Measurements from ENCODE around the gene PRDM5.

DNA sequence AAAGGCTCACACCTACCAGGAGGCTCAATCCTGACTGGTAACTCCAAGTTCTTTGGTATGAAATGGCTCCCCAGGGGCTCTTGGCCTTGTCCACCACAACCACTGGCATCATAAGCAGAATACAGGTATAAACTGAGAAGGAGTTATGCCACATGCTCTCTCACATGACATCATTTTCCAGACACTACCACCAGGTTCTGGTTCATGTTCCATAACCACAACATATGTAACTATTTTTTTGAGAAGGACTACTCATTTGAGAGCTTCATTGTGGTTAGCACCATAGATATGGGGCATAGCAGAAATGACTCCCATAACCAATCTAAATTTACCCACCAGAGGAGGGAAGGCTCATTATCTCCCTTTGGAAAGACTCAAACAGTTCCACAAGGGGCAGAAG is 19.6 kb downstream of the PRDM5 start:
- TF ChIP-seq EZH2 (IDR thresholded peaks at IDR 0.05; ENCODE audit: insufficient read depth, poor library complexity, severe bottlenecking) (no peak), EZH2phosphoT487 (IDR thresholded peaks at IDR 0.05; ENCODE audit: insufficient read depth, low read depth) (no peak)

Measured in GM23248 (cell line).